GM19452 (cell line): ENCODE measurements around the gene SUSD6.
"Not testable (repeated sequence)": the region's sequence is repeated elsewhere in the genome, so short reads cannot be mapped to it uniquely, and the experiment has no call there.

ENCODE experiments used
- ATAC-seq: cut with Tn5 transposase; IDR thresholded peaks from one replicate; pipeline ENCODE4 v1.9.1; 2021; ENCODE audit not compliant: unreplicated experiment

The SUSD6 gene

GRCh38 chr14:69711065-69711464 is 99.7 kb downstream of the SUSD6 start:
- no peak for ATAC-seq

- no peak for ATAC-seq
Observed at GRCh38 chr14:69711477-69711876, 100.1 kb downstream of the SUSD6 start.

- ATAC-seq = no peak
Observed at GRCh38 chr14:69711881-69712560, 100.6 kb downstream of the SUSD6 start.

GRCh38 chr14:69712599-69713088 is 101.2 kb downstream of the SUSD6 start:
- no peak for ATAC-seq

- ATAC-seq = no peak
Observed at GRCh38 chr14:69713209-69713781, 101.9 kb downstream of the SUSD6 start.

- no peak for ATAC-seq
Observed at GRCh38 chr14:69713993-69714679, 102.7 kb downstream of the SUSD6 start.

GRCh38 chr14:69715725-69716477 is 104.5 kb downstream of the SUSD6 start:
- ATAC-seq = no peak

GRCh38 chr14:69716478-69717187 is 105.2 kb downstream of the SUSD6 start:
- no peak for ATAC-seq

GRCh38 chr14:69718614-69719013 is 107.2 kb downstream of the SUSD6 start:
- ATAC-seq = not testable (repeated sequence)

- ATAC-seq = no peak
Observed at GRCh38 chr14:69719501-69719951, 108.1 kb downstream of the SUSD6 start.

- no peak for ATAC-seq
Observed at GRCh38 chr14:69720912-69721311, 109.5 kb downstream of the SUSD6 start.

- peak; percentile 96 for ATAC-seq
Observed at GRCh38 chr14:69726761-69727511, 115.5 kb downstream of the SUSD6 start.

GRCh38 chr14:69727860-69728259 is 116.5 kb downstream of the SUSD6 start:
- no peak for ATAC-seq

GRCh38 chr14:69731919-69732598 is 120.7 kb downstream of the SUSD6 start:
- not testable (repeated sequence) for ATAC-seq

GRCh38 chr14:69736405-69736804 is 125.0 kb downstream of the SUSD6 start:
- not testable (repeated sequence) for ATAC-seq

- ATAC-seq = no peak
Observed at GRCh38 chr14:69741055-69741454, 129.7 kb downstream of the SUSD6 start.

GRCh38 chr14:69749956-69750355 is 138.6 kb downstream of the SUSD6 start:
- ATAC-seq = peak; percentile 73

- no peak for ATAC-seq
Observed at GRCh38 chr14:69750495-69750894, 139.1 kb downstream of the SUSD6 start.

- no peak for ATAC-seq
Observed at GRCh38 chr14:69752773-69753172, 141.4 kb downstream of the SUSD6 start.
